Activated CD4-positive, alpha-beta T cell treated with anti-CD3 and anti-CD28 coated beads for 36 hours (primary cell): Measurements from ENCODE around the gene RPL35. TPM values are rescaled to one million over a fixed set of nuclear protein-coding genes. Genes with fewer than 3 reads are reported as not detected.
"Not testable (repeated sequence)": the region's sequence is repeated elsewhere in the genome, so short reads cannot be mapped to it uniquely, and the experiment has no call there.

Experiments
- ATAC-seq: fragments of 200-7000 bp; cut with Tn5 transposase; one replicate; pipeline ENCODE4 v1.10.0; 2021; ENCODE audit warnings: mild to moderate bottlenecking, moderate library complexity
- CTCF ChIA-PET: fragments of 350-600 bp; sonication (Branson Sonifier 250); formaldehyde crosslinking; loops from one replicate; lab custom pipeline; 2021; ENCODE audit warnings: antibody characterized with exemption; lab: Charles Lee
- POLR2A ChIA-PET: fragments of 350-600 bp; sonication (Branson Sonifier 250); formaldehyde crosslinking; loops from one replicate; lab custom pipeline; 2021; ENCODE audit warnings: antibody characterized with exemption, inconsistent platforms; lab: Charles Lee
- DNase-seq: peaks from one replicate; pipeline ENCODE4 v3.0.0-alpha.2; 2020
- H3K27ac Mint-ChIP-seq: one replicate; pipeline ENCODE4 v1.8.0; 2021; ENCODE audit warnings: mixed read lengths
- H3K27me3 Mint-ChIP-seq: one replicate; pipeline ENCODE4 v1.8.0; 2021; ENCODE audit warnings: mixed read lengths
- H3K36me3 Mint-ChIP-seq: one replicate; pipeline ENCODE4 v1.8.0; 2021; ENCODE audit warnings: low read depth, mixed read lengths
- H3K4me1 Mint-ChIP-seq: one replicate; pipeline ENCODE4 v1.8.0; 2021; ENCODE audit warnings: mixed read lengths
- H3K4me3 Mint-ChIP-seq: one replicate; pipeline ENCODE4 v1.8.0; 2021; ENCODE audit warnings: mild to moderate bottlenecking, moderate library complexity, mixed read lengths
- H3K9me3 Mint-ChIP-seq: one replicate; pipeline ENCODE4 v1.8.0; 2021; ENCODE audit warnings: low read depth, mixed read lengths
- intact Hi-C, 2 experiments: fragments of 100-400 bp; cut with DNase I in 1 of 2; cut with micrococcal nuclease in 1 of 2; formaldehyde crosslinking; loops; one replicate each; pipeline versions ENCODE4 v1.14.2 to v1.15.1; 2022 to 2024; cut with DNase I, micrococcal nuclease
- total RNA-seq, 2 experiments: library from RNA; stranded (reverse); gene quantifications; one replicate each; pipeline ENCODE4 v1.2.3, GENCODE V29; 2021

The RPL35 gene
- total RNA-seq, 2 experiments from 2014 or later, result 2,227 to 2,561 TPM

DNA sequence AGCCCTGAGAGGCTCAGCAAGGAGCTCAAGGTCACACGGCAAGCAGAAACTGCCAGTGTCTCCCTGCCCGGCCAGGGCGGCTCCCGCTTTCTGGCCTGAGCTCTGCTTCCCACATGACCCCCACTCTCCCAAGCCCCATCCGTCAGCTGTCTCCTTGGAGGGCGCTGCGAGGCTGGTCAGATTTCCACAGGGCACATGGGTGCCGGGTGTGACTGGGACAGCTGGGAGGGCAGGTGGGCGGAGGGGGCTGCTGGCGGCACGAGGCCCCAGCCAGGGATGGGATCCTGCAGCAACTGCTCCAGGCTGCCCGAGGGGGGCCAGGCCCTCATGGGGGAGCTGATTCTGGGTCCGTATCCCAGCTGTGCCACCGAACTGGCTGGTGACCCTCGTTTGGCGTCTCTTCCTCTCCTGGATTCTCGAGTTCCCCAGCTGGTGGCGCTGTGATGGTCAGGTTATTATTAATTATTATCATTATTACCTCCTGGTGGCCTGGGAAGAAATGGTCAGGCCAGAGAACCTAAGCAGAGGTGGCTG lies 21.4 kb downstream of the RPL35 start:
- ATAC-seq (no peak), DNase-seq (no peak)
- no peaks in the 10 kb centered on the region for H3K4me1 Mint-ChIP-seq
- ChIA-PET POLR2A (no interaction called here), CTCF (interaction anchor here (0.5 to 2.0 kb wide), 10 partner anchors 11 to 1341 kb away, joined by 3 to 8 read pairs (median 3); no protein-coding TSS in a partner anchor)
- H3K4me3 Mint-ChIP-seq, result no peak overlapping the region
- H3K9me3 Mint-ChIP-seq, result no peaks in the 10 kb centered on the region
- H3K36me3 Mint-ChIP-seq, result no peaks in the 10 kb centered on the region
- H3K27me3 Mint-ChIP-seq, result peaks cover 13% of the 10 kb centered on the region
- intact Hi-C loops, result no loop called here
- H3K27ac Mint-ChIP-seq, result no peak overlapping the region

DNA sequence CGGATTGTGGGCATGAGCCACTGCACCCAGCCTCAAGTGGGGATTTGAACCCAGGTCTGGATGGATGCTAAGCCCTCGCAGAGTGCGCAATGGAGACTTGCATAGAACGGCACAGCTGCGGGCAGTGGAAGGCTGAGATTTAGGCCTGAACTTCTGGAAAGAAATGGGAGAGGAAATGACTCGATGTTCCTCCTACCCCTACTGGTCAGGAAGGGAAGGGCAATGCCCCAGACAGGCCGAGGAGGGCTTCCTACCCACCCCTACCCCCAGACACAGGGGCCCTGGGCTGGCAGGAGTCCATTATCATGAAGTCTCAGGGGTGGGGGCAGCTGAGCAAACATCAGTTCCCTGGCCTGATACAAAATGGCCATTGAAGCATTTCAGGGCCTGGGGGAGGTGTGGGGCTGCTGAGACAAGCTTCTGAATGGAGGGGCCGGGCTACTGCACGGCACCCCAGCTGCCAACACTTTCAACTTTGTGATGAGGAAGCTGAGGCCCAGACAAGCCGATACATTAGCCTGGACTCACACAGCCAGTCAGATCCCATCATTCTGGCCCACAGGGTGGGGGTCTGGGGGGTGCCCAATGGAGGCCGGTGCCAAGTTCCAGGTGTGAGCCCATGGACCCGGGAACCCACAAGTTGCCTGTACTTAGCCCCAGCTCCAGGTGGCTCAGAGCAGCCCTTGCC lies 22.0 kb downstream of the RPL35 start:
- H3K4me3 Mint-ChIP-seq, result no peak overlapping the region
- H3K9me3 Mint-ChIP-seq, result no peaks in the 10 kb centered on the region
- ChIA-PET POLR2A (no interaction called here), CTCF (interaction anchor here (0.6 to 2.0 kb wide), 8 partner anchors 11 to 268 kb away, joined by 3 to 8 read pairs (median 4); no protein-coding TSS in a partner anchor)
- peaks cover 13% of the 10 kb centered on the region for H3K27me3 Mint-ChIP-seq
- no peak overlapping the region for H3K27ac Mint-ChIP-seq
- ATAC-seq, result peak; percentile 30
- no peaks in the 10 kb centered on the region for H3K36me3 Mint-ChIP-seq
- no peak for DNase-seq
- intact Hi-C loops, result no loop called here
- no peaks in the 10 kb centered on the region for H3K4me1 Mint-ChIP-seq

DNA sequence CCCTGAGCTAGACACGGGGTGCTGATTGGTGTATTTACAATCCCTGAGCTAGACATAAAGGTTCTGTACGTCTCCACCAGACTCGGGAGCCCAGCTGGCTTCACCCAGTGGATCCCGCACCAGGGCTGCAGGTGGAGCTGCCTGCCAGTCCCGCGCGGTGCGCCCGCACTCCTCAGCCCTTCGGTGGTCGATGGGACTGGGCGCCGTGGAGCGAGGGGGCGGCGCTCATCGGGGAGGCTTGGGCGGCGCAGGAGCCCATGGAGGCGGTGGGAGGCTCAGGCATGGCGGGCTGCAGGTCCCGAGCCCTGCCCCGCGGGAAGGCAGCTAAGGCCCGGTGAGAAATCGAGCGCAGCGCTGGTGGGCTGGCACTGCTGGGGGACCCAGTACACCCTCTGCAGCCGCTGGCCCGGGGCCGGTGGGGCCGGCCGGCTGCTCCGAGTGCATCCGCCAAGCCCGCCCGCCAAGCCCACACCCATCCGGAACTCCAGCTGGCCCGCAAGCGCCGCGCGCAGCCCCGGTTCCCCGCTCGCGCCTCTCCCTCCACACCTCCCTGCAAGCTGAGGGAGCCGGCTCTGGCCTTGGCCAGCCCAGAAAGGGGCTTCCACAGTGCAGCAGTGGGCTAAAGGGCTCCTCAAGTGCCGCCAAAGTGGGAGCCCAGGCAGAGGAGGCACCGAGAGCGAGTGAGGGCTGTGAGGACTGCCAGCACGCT lies 23.0 kb downstream of the RPL35 start:
- POLR2A ChIA-PET, intact Hi-C loops, H3K27ac Mint-ChIP-seq, DNase-seq, H3K9me3 Mint-ChIP-seq, H3K36me3 Mint-ChIP-seq, H3K4me1 Mint-ChIP-seq, H3K4me3 Mint-ChIP-seq, ATAC-seq: not testable (repeated sequence)
- CTCF ChIA-PET, result interaction anchor here (0.6 to 1.7 kb wide), 3 partner anchors 10 to 167 kb away, joined by 3 to 4 read pairs (median 3); no protein-coding TSS in a partner anchor
- H3K27me3 Mint-ChIP-seq, result peaks cover 14% of the 10 kb centered on the region

DNA sequence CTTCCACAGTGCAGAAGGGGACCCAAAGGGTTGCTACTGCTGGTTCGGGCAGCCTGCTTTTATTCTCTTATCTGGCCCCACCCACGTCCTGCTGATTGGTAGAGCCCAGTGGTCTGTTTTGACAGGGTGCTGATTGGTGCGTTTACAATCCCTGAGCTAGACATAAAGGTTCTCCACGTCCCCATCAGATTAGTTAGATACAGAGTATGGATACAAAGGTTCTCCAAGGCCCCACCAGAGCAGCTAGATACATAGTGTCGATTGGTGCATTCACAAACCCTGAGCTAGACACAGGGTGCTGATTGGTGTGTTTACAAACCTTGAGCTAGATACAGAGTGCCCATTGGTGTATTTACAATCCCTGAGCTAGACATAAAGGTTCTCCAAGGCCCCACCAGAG lies 23.6 kb downstream of the RPL35 start:
- peaks cover 14% of the 10 kb centered on the region for H3K27me3 Mint-ChIP-seq
- DNase-seq, POLR2A ChIA-PET, H3K36me3 Mint-ChIP-seq, ATAC-seq, intact Hi-C loops, H3K4me3 Mint-ChIP-seq, H3K9me3 Mint-ChIP-seq, H3K27ac Mint-ChIP-seq, H3K4me1 Mint-ChIP-seq: not testable (repeated sequence)
- CTCF ChIA-PET, result interaction anchor here (0.6 to 1.7 kb wide), 4 partner anchors 8 to 166 kb away, joined by 3 read pairs; partner anchors contain the start of gene WDR38

DNA sequence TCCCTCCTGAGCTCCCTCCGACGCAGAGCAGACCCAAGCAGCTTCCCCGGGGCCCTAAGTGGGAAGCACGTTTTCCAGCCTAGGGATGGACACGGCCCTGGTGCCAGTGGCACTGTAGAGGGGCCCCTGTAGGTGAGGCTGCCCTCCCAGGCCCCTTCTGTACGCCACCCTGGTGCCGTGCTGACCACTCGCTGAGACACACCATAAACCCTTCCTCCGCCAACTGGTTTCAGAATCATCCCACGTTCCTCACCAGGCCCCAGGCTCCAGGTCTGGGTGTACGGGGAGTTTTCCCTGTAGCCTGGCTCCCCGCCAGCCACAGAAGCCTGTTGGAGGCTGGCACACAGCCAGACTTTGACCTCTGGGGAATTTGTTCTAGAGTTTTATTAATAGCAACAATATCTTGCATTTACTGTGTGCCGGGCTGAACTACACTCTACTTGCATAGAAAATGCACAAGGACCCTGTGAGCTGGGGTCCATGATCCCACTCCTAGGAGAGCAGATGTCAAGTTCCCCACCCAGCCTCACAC lies 26.7 kb downstream of the RPL35 start:
- no peaks in the 10 kb centered on the region for H3K36me3 Mint-ChIP-seq
- no peak overlapping the region for H3K27ac Mint-ChIP-seq
- CTCF ChIA-PET, result no interaction called here
- intact Hi-C loops, result no loop called here
- ATAC-seq, result no peak
- DNase-seq, result no peak
- H3K9me3 Mint-ChIP-seq, result no peaks in the 10 kb centered on the region
- H3K27me3 Mint-ChIP-seq, result peaks cover 14% of the 10 kb centered on the region
- H3K4me1 Mint-ChIP-seq, result no peaks in the 10 kb centered on the region
- H3K4me3 Mint-ChIP-seq, result no peak overlapping the region
- POLR2A ChIA-PET, result no interaction called here

DNA sequence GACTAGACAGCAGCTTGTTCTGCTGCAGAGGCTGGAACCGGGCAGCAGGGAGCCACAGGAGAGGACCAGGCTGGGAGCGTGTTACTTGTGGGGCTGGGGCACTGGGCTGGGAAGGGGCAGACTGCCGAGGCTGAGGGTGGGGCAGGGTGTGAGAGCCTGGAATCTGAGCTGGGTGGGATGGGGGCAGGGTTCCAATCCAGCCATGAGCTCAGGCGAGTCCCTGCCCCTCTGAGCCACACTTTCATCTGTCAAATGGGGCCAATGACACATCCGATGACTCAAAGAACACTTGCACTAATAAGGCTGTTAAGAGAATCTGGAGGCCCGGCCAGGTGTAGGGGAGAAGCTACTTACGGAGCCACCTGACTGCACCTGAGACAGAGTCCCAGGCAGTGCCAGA lies 27.2 kb downstream of the RPL35 start:
- Mint-ChIP-seq H3K9me3 (no peaks in the 10 kb centered on the region), H3K36me3 (no peaks in the 10 kb centered on the region), H3K27ac (no peak overlapping the region), H3K4me3 (no peak overlapping the region), H3K27me3 (peaks cover 13% of the 10 kb centered on the region), H3K4me1 (no peaks in the 10 kb centered on the region)
- POLR2A ChIA-PET, result no interaction called here
- CTCF ChIA-PET, result no interaction called here
- no peak for DNase-seq
- intact Hi-C loops, result no loop called here
- ATAC-seq, result peak; percentile 51

DNA sequence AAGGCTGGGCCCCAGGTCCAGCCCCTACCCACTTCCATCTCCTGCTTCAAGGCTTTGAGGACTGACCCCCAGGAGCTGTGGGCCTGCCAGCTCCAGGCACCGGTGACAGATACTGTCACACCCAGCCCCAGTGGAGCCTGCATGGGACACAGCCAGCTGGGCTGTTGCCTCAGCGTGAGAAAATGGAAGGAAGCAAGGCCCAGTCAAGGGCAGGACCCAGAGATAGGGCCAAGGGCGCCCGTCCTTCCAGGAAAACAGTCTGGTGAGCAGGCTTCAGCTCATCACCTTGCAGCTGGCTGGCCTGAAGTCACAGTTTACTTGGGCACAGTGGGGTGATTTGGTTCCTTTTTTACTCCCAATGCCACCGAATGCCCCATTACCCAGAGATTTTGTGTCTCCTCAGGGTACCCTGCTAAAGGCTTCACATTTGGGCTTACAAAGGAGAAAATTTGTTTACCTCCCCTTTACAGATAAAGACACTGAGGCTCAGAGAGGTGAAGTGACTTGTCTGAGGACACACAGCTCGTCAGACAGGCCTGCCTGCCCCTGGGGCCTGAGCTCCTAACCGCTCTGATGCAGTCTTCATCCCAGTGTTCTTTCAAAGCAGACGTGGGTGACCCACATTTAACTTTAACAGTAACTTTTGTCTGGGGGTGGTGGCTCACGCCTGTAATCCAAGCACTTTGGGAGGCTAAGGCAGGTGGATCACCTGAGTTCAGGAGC lies 30.0 kb downstream of the RPL35 start:
- no peak overlapping the region for H3K27ac Mint-ChIP-seq
- POLR2A ChIA-PET, result no interaction called here
- CTCF ChIA-PET, result interaction anchor here (0.8 kb wide), 1 partner anchor 19 kb away, joined by 7 read pairs; no protein-coding TSS in a partner anchor

DNA sequence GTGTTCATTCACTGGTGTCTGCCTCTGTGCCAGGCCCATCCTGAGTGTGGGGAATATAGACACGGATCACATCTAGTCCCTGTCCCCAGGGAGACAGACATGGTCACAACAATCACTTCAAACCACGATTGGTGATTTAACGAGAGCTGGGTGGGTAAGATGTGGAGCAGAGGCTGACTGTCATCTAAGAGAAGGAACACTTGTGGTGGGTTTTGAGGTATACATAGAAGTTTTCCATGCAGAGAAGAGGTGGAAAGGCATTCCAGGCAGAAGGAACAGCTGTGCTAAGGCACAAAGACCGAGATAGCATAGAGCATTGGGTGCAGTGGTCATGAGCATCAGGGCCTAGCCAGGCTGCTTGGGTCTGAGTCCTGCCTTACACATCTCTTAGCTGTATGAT lies 31.2 kb downstream of the RPL35 start:
- no peak for DNase-seq
- Mint-ChIP-seq H3K4me3 (no peak overlapping the region), H3K4me1 (no peaks in the 10 kb centered on the region), H3K27ac (no peak overlapping the region), H3K27me3 (peaks cover 4% of the 10 kb centered on the region), H3K36me3 (no peaks in the 10 kb centered on the region), H3K9me3 (no peaks in the 10 kb centered on the region)
- CTCF ChIA-PET, result interaction anchor here (0.7 kb wide), 1 partner anchor 23 kb away, joined by 3 read pairs; the partner anchor contains the start of gene WDR38
- intact Hi-C loops, result no loop called here
- POLR2A ChIA-PET, result no interaction called here
- ATAC-seq, result no peak

More for the DNA sequence above, 30.0 kb downstream of the RPL35 start:
- no peak for ATAC-seq
- intact Hi-C loops, result no loop called here
- H3K9me3 Mint-ChIP-seq, result no peaks in the 10 kb centered on the region
- DNase-seq, result no peak
- H3K4me1 Mint-ChIP-seq, result no peaks in the 10 kb centered on the region
- peaks cover 4% of the 10 kb centered on the region for H3K27me3 Mint-ChIP-seq
- H3K4me3 Mint-ChIP-seq, result no peak overlapping the region
- H3K36me3 Mint-ChIP-seq, result no peaks in the 10 kb centered on the region

DNA sequence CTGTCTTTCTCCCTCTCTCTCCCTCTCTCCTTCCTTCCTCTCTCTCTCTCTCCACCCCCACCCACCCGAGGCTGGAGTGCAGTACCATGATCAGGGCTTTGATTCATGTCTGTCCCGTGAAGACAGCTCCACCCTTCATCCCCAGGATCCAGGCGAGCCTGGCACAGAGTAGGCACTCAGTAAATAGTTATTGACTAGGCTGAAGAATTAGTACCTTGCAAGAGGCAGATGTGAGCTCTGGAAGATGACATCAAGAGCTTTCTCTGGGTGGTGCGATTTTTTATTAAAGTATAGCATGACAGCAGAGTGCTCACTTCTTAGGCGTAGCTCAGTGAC lies 32.5 kb downstream of the RPL35 start:
- ChIA-PET CTCF (interaction anchor here (0.6 kb wide), 1 partner anchor 15 kb away, joined by 3 read pairs; no protein-coding TSS in a partner anchor), POLR2A (no interaction called here)
- no peaks in the 10 kb centered on the region for H3K36me3 Mint-ChIP-seq
- H3K27me3 Mint-ChIP-seq, result peaks cover 3% of the 10 kb centered on the region
- intact Hi-C loops, result no loop called here
- no peaks in the 10 kb centered on the region for H3K9me3 Mint-ChIP-seq
- no peak for DNase-seq
- no peak overlapping the region for H3K4me3 Mint-ChIP-seq
- no peaks in the 10 kb centered on the region for H3K4me1 Mint-ChIP-seq
- ATAC-seq, result no peak
- H3K27ac Mint-ChIP-seq, result no peak overlapping the region

DNA sequence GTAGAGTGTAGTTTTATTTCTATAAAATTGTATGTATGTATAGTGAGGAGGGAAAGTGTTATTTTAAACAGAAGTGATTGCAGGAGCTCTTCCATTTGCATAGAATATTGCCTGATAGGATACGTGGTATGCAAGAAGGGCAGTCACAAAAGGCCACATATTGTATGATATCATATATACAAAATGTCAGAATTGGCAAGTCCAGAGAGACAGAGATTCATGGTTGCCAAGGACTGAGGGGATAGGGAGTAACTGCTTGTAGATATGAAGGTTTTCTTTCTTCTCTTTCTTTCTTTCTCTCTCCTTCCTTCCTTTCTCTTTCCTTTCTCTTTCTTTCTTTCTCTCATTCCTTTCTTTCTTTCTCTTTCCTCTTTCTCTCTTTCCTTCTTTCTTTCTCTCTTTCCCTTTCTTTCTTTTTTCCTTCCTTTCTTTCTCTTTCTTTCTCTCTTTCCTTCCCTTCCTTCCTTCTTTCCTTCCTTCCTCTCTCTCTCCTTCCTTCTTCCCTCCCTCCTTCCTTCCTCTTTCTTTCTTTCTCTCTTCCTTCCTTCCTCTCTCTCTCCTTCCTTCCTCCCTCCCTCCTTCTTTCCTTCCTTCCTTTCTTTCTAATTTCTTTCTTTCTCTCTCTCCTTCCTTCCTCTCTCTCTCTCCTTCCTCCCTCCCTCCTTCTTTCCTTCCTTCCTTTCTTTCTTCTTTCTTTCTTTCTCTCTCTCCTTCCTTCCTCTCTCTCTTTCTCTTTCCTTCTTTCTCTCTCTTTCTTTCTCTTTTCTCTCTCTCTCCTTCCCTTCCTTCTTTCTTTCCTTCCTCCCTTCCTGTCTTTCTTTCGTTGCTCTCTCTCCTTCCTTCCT lies 33.0 kb downstream of the RPL35 start:
- peaks cover 3% of the 10 kb centered on the region for H3K27me3 Mint-ChIP-seq
- POLR2A ChIA-PET, result no interaction called here
- CTCF ChIA-PET, result interaction anchor here (0.6 kb wide), 1 partner anchor 16 kb away, joined by 3 read pairs; no protein-coding TSS in a partner anchor
- intact Hi-C loops, result no loop called here
- H3K36me3 Mint-ChIP-seq, result no peaks in the 10 kb centered on the region
- DNase-seq (no peak), ATAC-seq (no peak)
- H3K27ac Mint-ChIP-seq, result no peak overlapping the region
- no peak overlapping the region for H3K4me3 Mint-ChIP-seq
- no peaks in the 10 kb centered on the region for H3K9me3 Mint-ChIP-seq
- no peaks in the 10 kb centered on the region for H3K4me1 Mint-ChIP-seq
